Measurements from ENCODE around the gene CABLES1.
"Not testable (repeated sequence)": the region's sequence is repeated elsewhere in the genome, so short reads cannot be mapped to it uniquely, and the experiment has no call there.

The CABLES1 gene

GRCh38 chr18:23141104-23141999 lies 6.1 kb downstream of the CABLES1 start:
- no peak for DNase-seq (ENCODE audit: extremely low read depth in 1 of 2, low read depth in 1 of 2)

- no peak for DNase-seq (ENCODE audit: extremely low read depth in 1 of 2, low read depth in 1 of 2)
Observed at GRCh38 chr18:23142251-23142929, 7.1 kb downstream of the CABLES1 start.

GRCh38 chr18:23143016-23143814 lies 7.9 kb downstream of the CABLES1 start:
- DNase-seq (ENCODE audit: extremely low read depth in 1 of 2, low read depth in 1 of 2) = no peak

- DNase-seq (ENCODE audit: extremely low read depth in 1 of 2, low read depth in 1 of 2) = no peak
Observed at GRCh38 chr18:23143815-23144261, 8.6 kb downstream of the CABLES1 start.

- no peak for DNase-seq (ENCODE audit: extremely low read depth in 1 of 2, low read depth in 1 of 2)
Observed at GRCh38 chr18:23144640-23145039, 9.4 kb downstream of the CABLES1 start.

GRCh38 chr18:23145621-23146020 lies 10.3 kb downstream of the CABLES1 start:
- DNase-seq (ENCODE audit: extremely low read depth in 1 of 2, low read depth in 1 of 2) = no peak

- DNase-seq (ENCODE audit: extremely low read depth in 1 of 2, low read depth in 1 of 2) = no peak
Observed at GRCh38 chr18:23146861-23147469, 11.7 kb downstream of the CABLES1 start.

- DNase-seq (ENCODE audit: extremely low read depth in 1 of 2, low read depth in 1 of 2) = no peak
Observed at GRCh38 chr18:23148382-23148781, 13.1 kb downstream of the CABLES1 start.

- no peak for DNase-seq (ENCODE audit: extremely low read depth in 1 of 2, low read depth in 1 of 2)
Observed at GRCh38 chr18:23149570-23149969, 14.3 kb downstream of the CABLES1 start.

GRCh38 chr18:23151414-23152099 lies 16.3 kb downstream of the CABLES1 start:
- DNase-seq (ENCODE audit: extremely low read depth in 1 of 2, low read depth in 1 of 2) = no peak

GRCh38 chr18:23154030-23154429 lies 18.7 kb downstream of the CABLES1 start:
- no peak for DNase-seq (ENCODE audit: extremely low read depth in 1 of 2, low read depth in 1 of 2)

- DNase-seq (ENCODE audit: extremely low read depth in 1 of 2, low read depth in 1 of 2) = no peak
Observed at GRCh38 chr18:23154823-23155500, 19.7 kb downstream of the CABLES1 start.

- no peak for DNase-seq (ENCODE audit: extremely low read depth in 1 of 2, low read depth in 1 of 2)
Observed at GRCh38 chr18:23155537-23155936, 20.3 kb downstream of the CABLES1 start.

GRCh38 chr18:23156134-23156533 lies 20.8 kb downstream of the CABLES1 start:
- DNase-seq (ENCODE audit: extremely low read depth in 1 of 2, low read depth in 1 of 2) = no peak

GRCh38 chr18:23158058-23158457 lies 22.8 kb downstream of the CABLES1 start:
- no peak for DNase-seq (ENCODE audit: extremely low read depth in 1 of 2, low read depth in 1 of 2)

- DNase-seq (ENCODE audit: extremely low read depth in 1 of 2, low read depth in 1 of 2) = not testable (repeated sequence)
Observed at GRCh38 chr18:23158884-23159283, 23.6 kb downstream of the CABLES1 start.

- no peak for DNase-seq (ENCODE audit: extremely low read depth in 1 of 2, low read depth in 1 of 2)
Observed at GRCh38 chr18:23159344-23159743, 24.1 kb downstream of the CABLES1 start.

- DNase-seq (ENCODE audit: extremely low read depth in 1 of 2, low read depth in 1 of 2) = no peak
Observed at GRCh38 chr18:23162473-23162872, 27.2 kb downstream of the CABLES1 start.

GRCh38 chr18:23163786-23164533 lies 28.7 kb downstream of the CABLES1 start:
- no peak for DNase-seq (ENCODE audit: extremely low read depth in 1 of 2, low read depth in 1 of 2)

Measured in stimulated activated CD8-positive, alpha-beta memory T cell treated with anti-CD3 and anti-CD28 coated beads, Interleukin-7, amount 100 ng/mL, for 48 hours (primary cell).